ENCODE data around the gene SP1. TPM values are rescaled to one million over a fixed set of nuclear protein-coding genes. Genes with fewer than 3 reads are reported as not detected.

Gene SP1
- total RNA-seq, 1 experiment from 2014 or later, result 76.8 TPM

- H2AK5ac ChIP-seq (ENCODE audit: insufficient read length, low read length), result no peak overlapping the region
- H3K27ac Mint-ChIP-seq, result peak overlapping the region in 2 of 3 experiments; percentile 53 to 77; a peak in 1 of 7 replicates
- H4K5ac ChIP-seq (ENCODE audit: insufficient read length, low read depth, low read length), result no peak overlapping the region
- no peak overlapping the region for H3K18ac ChIP-seq (ENCODE audit: insufficient read length, low read depth, low read length)
- H3T11ph ChIP-seq (ENCODE audit: low read length), result no peak overlapping the region
- no peaks in the 10 kb centered on the region for H3K27me3 ChIP-seq (ENCODE audit: insufficient read depth, low read length)
- no peak overlapping the region for H2BK15ac ChIP-seq (ENCODE audit: low read depth, low read length)
- WGBS (ENCODE audit: extremely low coverage, insufficient read length, low lambda C conversion rate), result no CpG with 5 or more reads among the region's 6 CpGs
- H2AFZ ChIP-seq (ENCODE audit: low read length), result no peak overlapping the region
- no peak for DNase-seq
- no peak overlapping the region for H3K4me2 ChIP-seq (ENCODE audit: insufficient read depth, insufficient read length, low read length)
- TF ChIP-seq CTCF (conservative IDR thresholded peaks at IDR 0.05), result no peak
- peaks cover 68 to 89% (median 87%) of the 10 kb centered on the region in 3 experiments for H3K36me3 Mint-ChIP-seq (ENCODE audit: insufficient read depth in 1 of 3, low read depth in 3 of 3)
- H3K4me1 Mint-ChIP-seq, result peaks cover 40 to 56% of the 10 kb centered on the region in 2 experiments
- H3K27ac ChIP-seq (ENCODE audit: insufficient read length, low read depth, low read length), result no peak overlapping the region
- peak overlapping the region in 1 of 2 experiments; percentile 46; a peak in 1 of 5 replicates for H3K4me3 Mint-ChIP-seq
- peaks cover 12% of the 10 kb centered on the region for H3K79me1 ChIP-seq (ENCODE audit: insufficient read depth, low read depth, low read length, poor library complexity, severe bottlenecking)
- no peak overlapping the region for H4K91ac ChIP-seq (ENCODE audit: insufficient read length, low read depth, low read length)
- H3K9me3 Mint-ChIP-seq, result no peaks in the 10 kb centered on the region; a peak in 1 of 5 replicates
- no peak overlapping the region for H2BK20ac ChIP-seq (ENCODE audit: low read depth, low read length, poor library complexity, severe bottlenecking)
- H3K56ac ChIP-seq (ENCODE audit: insufficient read length, low read depth, low read length), result no peak overlapping the region
- H3K23ac ChIP-seq (ENCODE audit: insufficient read length, low read depth, low read length), result no peak overlapping the region
- H4K20me1 ChIP-seq (ENCODE audit: control insufficient read depth, insufficient read depth, insufficient read length), result no peaks in the 10 kb centered on the region
- H2BK120ac ChIP-seq (ENCODE audit: low read depth, low read length, poor library complexity, severe bottlenecking), result no peak overlapping the region
- H3K9ac ChIP-seq (ENCODE audit: extremely low read depth, insufficient read length, low read length), result no peak overlapping the region
- no peak overlapping the region for H2BK12ac ChIP-seq (ENCODE audit: insufficient read length, low read depth, low read length)
- H4K8ac ChIP-seq (replicated peaks; ENCODE audit: insufficient read length, low read depth, low read length), result no peak overlapping the region
- no peak overlapping the region for H3K4ac ChIP-seq (ENCODE audit: low read depth, low read length)
- no peaks in the 10 kb centered on the region for H3K27me3 Mint-ChIP-seq (ENCODE audit: low read depth)
- peaks cover 26% of the 10 kb centered on the region for H3K79me2 ChIP-seq (ENCODE audit: insufficient read depth, low read length)
- H3K9me3 ChIP-seq (ENCODE audit: control insufficient read depth, low read depth, low read length), result no peaks in the 10 kb centered on the region
- no peak overlapping the region for H2BK5ac ChIP-seq (ENCODE audit: insufficient read length, low read length)
- no peaks in the 10 kb centered on the region for H3K4me1 ChIP-seq (ENCODE audit: insufficient read depth, low read length)
- no peak overlapping the region for H3K14ac ChIP-seq (ENCODE audit: insufficient read depth, low read length)
- no peaks in the 10 kb centered on the region for H3K23me2 ChIP-seq (ENCODE audit: insufficient read length, low read depth, low read length, poor library complexity, severe bottlenecking)
Observed at GRCh38 chr12:53456654-53457366, 76.8 kb downstream of the SP1 start.

Measured in H9 (cell line).